SW 1271 (cell line): ENCODE measurements around the gene AFTPH.

ENCODE experiments used
- DNase-seq, 2 experiments: peaks; one replicate each; lab custom pipeline; 2025; lab: John Stamatoyannopoulos, UW

AFTPH gene

DNA sequence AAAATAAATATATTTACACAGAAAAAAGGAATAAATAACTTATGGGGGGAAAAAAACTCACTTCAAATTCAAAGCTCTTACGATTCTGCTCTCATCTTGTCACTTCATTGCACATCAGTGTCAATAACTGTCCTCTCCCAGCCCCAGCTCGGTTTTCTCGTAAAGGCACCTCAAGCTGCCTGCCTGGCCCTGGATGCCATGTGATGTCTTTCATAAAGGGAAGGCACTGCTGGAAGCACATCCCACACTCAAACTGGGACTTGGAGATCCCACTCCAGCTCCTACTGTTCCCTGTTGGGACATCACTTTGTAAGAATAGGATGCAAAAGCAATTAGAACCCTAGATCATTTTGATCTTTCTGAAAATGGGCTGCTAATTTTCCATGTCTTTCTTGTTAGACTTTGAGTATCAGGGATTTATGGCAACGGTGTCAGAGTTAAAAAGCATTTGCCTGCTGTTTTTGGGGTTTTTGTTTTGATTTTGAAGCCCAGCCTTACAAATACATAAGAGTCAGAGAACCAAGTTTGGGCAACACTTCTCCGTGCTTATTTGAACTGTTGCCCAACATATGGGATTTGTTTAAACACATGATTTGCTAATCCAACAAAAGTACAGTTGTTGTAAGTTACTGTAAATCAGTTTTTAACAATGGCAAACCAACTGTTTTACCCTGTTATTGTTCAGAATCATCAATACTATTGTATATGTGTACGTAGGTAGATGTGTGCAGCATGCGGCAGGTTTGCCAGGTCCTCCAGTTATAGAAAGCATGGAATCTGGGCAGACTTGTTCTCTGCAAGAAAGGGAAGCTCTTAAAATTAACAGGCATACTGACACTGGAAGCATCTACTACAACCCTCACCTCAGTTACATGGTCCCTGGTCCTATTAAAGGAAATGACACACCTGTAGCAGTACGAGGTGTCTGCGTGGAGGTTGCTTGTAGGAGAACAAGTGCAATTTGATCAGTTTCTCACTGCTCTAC lies 109.0 kb downstream of the AFTPH start:
- DNase-seq: no peak

DNA sequence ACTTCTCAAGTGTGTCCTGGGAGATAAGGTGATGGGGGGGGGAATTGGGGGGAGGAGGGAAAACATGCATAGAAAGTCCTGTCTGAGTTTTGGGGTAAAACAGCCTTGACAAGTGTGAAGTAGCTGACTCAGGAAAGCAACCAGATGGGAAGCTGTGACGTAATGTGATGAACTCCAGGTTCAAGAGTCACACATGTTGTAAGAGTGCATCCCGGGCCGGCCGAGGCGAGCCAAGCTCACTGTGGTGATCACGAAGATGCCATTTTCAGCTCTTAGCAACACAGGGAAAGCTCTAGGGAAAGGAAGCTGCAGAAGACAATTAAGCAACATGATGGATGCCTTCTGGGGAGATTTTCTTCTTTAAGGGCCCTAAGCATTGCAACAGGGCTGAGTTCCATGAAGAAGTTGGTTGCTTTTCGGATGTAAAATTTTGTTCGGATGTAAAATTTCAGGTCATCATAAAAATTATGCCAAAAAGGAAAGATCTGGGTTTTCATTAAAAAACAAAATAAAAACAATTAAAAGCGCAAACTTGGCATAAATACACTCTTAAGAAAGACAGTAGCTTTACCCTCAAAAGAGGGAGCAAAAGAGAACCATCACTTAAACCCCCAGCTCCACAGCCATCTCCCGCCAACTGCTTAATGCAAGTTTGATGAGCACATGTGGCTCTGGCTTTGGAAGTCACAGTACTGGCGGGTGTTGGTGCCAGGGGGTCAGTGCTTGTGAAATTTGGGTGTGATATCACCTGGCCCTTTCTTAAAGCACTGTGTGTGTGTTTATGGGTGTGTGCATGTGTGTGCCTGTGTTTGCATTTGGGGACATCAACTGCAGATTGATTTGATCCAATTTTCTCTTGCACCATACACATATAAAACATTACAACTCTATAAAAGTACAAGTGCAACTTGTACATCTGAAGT lies 110.5 kb downstream of the AFTPH start:
- DNase-seq: no peak

DNA sequence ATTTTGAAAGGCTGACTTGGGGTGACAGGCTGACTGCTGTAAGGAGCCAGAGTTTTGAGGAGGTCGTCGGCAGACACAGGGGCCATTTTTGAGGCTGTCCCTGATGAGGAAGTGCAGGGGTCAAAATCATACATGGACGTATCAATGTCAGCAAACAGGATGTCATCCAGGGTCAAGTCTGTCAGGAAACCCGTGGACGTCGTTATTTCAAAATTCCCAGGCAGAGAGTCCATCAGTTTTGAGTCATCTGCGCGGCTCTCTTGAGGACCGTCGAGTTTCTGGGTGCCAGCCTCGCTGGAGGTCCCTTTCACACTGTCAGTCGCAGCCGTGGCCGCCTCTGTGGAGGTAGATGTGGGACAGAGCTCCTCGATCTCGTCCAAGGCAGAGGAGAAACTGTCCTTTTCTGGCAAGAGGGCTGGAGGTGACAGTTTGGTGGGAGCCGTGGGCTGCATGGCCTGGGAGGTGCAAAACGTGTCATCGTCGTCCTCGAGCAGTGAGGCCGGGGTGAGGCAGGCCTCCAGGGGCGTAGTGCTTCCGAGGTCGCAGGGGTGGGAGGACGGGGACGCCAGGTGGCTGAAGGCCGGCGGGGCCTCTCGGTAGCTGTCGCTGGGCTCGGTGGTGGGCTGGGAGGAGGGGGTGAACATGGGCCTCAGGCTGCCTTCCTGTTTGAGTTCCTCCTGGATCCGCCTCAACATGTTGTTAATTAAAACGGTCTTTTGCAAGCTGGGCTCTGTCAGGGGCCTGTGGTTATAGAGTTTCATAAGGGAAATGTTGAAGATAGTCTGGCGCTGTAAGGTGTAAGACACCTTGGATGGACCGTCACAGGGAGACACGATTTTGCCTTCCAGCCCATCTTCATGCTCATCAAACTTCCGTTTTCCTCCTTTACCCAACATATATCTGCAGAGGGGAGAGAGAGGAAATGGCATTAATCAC lies 112.1 kb downstream of the AFTPH start:
- no peak for DNase-seq

DNA sequence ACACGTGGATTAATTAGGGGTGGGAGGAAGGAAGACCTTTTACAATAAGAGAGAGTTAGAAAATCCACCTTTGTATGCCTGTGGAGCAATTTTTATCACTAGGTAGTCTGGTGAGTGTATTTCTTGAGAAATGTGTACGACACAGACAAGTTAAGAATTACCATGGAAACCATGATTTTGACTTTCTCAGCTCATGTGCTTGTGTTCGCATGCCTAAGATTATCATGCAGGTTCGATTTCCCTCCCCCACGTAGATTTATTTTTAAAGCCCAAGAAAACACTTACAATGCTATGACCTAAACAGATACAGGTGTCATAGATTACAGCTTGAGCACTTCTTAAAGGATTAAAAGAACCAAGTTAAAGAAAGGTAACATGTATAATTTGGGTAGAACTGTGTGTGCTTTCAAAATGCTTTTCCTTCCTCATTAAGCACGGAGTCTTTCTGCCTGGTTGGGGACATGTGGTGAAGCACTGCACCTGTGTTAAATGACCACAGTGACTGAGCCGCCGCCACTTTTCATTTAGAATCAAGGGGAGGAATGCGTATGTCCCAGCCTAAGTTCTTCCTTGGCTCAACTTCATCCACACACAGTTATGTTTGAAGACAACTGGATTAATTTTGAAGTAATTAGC lies 113.0 kb downstream of the AFTPH start:
- no peak for DNase-seq

DNA sequence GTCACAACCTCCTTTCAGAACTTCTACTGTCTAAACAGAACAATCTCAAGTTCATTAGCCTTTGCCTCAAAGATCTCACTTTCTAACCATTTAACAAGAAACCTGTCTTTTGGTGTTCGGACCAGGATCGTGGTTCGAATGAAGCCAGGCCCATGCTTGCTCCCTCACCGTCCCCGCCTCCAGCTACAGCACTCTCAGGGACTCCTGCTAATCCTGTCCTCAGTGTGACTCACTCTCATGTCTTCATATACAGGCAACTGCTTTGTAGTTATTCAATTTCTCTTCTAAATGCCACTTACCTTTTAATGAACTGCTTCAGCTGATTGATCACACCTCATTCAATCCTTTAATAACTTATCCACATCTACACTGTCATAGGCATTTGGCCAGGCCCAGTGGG lies 113.8 kb downstream of the AFTPH start:
- no peak for DNase-seq

DNA sequence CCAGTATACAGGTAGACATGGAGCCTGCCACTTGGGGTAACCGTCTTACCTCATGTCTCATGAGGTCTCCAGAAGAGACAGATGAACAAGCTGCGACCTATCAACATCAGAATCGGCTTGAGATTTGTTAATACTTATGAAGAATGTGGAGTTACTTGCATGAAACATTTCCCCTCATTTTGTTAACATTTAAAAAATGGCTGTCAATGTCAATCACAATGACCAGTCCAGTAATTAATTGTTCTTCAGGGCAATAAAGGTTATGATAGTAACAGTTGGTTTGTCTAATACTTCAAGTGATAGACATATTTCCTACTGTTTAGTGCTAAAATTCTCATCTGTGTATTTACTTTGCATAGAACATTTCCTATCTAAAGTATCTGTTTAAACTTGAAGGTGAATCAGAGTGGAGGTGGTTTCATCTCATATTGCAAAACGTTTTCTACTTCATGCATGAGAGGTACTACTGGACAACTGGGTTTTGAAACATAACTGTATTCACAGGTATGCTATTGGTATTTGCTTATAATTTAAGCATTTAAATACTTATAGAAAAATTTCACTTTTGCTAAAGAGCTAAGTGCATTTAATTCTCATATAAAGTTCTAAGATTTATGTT lies 114.5 kb downstream of the AFTPH start:
- no peak for DNase-seq

DNA sequence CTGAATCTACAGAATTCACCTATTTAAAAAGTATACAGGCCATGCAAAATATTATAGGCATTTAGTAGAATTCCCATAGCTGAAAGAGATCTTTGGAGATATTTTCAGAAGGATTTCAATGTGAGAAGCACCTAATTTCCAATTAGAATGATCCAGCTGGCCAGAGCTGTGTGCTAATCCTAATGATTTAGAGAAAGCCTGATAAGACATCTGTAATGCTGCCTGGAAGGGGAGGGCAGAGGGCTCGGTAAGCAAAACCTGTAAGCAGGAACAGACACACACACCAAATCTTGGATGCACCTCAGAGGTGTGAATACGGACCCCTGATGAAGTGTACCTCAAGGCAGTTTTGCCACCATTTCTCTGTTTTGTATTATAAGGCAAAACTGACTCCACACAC lies 115.6 kb downstream of the AFTPH start:
- no peak for DNase-seq

DNA sequence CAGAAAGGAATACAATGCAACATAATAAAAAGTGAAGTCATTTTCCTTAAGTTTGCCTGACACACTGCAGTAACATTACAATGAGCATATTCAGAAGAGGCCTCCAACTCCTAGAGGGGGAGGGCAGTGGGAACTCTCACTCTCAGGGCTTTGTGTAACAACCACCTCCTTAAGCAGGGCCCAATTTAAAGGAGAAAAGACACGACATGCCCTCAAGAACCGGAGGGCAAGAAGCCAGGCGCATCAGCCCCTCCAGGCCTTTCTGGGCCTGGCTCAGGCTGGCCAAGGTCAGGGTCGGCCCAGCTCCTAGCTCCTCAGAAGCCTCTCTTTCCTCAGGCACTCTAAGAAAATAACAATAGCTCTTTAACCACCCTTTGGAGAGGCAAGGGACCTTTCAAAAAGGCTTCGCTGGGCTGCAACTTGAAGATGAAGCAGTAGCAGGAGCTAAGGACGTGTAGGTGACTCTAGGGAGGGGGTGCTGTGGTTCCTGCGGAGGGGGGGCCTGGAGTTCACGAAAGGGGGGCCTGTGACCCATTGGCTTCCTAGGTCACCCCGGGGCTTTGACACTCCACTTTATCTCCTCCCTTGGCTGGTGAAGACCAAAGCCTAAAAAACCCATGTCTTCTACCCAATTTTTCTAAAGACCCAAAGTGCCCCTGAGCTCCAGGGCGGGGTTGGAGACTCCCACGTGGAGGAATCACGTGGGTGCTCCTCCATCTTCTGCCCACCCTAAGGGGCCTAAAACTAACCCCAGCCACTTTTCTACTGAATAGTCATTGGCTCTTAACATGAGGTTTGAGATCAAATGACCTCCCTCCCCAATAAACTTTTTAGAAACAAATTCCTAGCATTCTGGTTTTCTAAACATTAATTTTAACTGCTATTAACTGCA lies 116.3 kb downstream of the AFTPH start:
- DNase-seq: no peak

DNA sequence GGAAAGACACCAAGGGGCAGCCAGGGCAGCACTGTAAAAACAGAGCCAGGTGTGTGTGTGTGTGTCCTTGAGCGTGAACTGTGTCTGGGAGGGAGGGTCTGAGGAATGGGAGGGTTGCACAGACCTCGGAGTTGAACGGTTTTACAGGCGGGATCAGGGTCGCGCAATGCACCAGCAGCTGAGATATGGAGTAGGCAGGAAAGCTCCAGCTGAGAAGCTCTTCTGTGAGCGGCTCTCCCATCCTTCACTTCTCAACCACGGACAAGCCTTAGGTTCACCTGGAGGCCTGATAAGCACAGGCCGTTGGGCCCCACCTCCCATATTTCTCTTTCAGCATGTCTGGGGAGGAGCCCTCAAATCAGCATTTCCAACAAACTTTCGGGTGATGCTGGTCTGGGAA lies 117.5 kb downstream of the AFTPH start:
- no peak for DNase-seq
